HG02588 (cell line): ENCODE data around the gene PAX5.
"Not testable (repeated sequence)": the region's sequence is repeated elsewhere in the genome, so short reads cannot be mapped to it uniquely, and the experiment has no call there.

Experiments used
- ATAC-seq: cut with Tn5 transposase; IDR thresholded peaks from one replicate; pipeline ENCODE4 v1.9.1; 2021; ENCODE audit warnings: mild to moderate bottlenecking, moderate library complexity; ENCODE audit not compliant: unreplicated experiment

PAX5 gene

DNA sequence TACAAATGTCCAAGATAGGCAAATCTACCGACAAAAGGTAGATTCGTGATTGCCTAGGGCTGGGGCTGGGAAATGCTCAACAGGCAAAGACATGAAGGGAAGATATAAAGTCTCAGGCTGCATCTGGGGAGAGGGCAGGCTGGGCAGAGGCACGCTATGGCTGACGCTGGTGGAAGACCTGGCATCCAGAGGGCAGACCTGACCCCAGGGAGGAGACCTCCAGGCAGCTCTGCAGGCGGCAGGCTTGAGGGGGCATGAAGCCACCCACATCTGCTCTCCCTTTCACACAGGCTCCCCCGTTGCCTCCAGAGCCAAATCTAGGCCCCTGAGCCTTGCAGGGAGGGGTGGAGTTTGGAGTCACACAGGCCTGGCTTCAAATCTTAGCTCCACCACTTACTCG, 145.5 kb downstream of the PAX5 start:
- ATAC-seq = no peak

DNA sequence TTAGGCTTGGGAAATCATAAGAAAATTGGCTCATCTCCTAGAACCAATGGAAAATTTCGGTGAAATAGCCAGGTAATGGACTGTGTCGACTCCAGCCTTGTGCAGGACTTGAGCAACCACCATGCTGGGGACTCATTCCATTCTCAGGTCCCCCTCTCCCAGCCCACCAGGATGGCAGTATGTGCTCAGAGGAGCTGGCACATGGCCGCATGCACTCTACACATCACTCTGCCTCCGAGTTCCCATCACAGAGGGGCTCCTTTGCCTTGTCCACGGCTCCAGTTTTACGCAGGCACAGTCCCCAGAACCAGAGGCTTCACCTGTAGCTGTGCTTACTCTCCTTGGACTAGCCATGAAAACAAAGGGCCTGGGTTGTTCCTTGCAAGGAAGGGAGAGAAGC, 149.3 kb downstream of the PAX5 start:
- ATAC-seq = no peak

DNA sequence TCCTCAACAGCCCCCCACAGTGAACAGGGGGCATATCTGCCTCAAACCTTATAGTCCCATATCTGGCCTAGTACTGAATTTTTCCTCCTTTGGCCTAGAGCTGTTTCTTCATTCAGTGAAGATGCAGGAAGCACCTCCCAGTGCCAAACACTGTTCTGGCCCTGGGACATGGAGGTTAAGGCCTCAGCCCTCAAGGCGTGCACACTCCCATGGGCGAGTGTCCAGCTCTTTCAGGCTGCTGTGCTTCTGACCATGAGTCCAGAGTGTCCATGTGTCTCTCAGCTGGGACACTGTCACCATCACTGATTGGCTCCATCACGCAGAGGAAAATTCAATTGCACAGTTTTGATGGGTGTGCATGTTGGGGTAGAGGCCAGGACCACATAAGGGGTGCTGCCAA, 151.5 kb downstream of the PAX5 start:
- no peak for ATAC-seq

DNA sequence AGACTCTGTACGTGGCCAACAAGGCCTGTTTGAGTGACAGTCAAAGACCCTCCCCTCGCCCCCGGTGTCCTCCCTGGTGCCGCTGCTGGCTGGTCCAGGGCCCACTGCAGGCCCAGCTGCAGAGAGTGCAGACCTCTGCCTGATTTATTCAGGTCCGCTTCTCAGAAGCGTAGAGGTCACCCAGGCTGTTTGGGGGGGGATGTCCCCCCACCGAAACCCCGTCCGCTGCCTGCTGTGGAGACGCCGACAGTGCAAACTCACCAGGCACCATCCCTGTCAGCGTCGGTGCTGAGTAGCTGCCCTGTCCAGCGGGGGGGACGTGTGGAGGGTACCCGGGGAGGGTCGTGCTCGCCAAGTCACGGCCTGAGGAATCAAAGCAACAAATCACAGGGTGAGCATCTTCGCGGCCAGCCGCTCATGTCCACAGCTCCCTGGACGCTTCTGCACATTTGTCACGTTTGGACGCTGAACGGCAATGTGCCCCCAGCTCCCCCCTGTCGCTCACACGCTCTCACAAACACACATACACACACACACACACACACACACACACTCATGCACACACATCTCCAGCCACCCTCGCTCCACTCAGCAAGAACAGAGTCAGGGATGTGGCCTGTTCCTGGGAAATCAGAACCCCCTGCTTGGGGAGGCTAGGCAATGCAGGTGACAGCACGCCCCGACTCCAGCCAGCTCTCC, 152.2 kb downstream of the PAX5 start:
- ATAC-seq = no peak

DNA sequence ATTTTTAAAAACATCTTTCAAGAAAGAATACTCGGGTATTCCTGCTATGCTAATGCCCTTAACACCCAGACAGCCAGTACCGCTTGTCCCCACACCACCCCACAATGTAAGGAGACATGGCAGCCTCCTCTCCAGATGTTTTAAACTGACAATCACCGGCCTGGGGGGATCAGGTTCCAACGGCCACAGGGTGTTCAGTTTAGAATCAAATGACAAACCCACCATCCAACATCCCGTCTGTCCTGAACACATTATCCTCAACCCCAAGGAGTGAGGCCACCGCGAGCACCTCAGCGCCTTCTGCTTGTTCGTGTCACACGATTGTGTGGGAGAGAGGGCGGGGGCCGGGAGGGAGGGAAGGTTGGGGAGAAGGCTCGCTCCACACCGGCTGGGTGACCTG, 152.8 kb downstream of the PAX5 start:
- no peak for ATAC-seq

DNA sequence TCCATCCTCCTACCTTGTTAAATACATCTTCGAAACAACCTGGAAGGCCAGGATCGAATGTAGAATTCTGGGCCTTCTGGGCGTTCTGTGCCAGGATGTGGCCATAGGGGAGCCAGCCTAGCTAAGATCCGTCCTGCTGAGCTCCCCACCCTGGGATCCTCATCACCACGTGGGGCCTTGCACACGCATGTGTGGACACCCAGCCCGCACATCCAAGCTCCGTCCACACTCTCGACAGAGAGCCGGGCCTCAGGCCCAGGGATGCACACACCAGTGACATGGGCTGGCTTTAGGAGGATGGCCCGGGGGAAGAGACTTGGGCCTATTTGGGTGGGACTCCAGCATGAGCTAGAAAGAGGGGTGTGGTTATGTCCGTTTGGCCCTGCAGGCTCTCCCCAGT, 154.0 kb downstream of the PAX5 start:
- ATAC-seq = no peak

DNA sequence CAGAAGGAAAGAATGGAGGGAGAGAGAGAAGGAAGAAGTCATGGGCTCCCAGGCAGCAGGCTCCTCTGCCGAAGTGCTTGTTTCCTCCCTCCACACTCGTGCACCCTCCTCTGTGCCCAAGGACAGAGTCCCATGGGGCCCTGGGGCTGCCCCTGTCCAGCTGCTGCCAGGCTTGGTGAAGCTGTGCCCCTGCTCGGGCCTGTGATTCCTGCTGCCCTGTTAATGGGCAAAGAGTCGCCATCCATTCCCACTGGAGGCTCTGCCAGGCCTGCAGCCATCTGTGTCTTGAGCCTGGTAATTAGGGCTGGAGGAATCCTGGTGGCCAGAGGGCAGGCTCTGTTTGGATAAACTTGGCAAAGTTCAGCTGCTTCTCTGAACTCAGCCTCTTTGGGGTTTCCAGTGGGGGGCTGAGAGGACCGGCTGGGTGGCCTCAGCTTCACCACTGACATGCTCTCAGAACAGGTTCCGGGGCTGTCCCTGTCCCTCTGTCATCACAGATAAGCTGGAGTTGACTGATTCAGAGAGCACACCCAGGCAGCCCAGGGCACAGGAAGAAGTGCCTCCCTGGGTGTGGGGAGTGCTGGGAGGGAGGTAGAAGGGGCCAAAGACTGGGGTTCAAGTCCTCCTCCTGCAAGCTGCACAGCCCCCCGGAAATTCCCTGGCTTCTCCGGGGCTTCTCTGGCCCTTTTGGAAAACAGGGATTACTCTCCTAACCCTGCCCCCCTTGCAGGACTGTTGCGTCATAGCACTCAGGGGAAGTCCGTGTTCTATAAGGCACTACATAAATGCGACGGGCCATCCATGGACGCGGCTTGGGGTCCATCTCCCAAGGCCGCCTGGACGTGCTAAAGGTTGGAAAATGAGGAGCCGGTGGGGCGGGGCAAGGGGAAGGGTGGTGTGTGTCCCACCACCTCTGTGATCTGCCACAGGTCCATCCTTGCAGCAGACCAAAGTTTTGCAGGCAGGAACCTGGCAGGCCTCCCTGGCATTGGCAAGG, 154.8 kb downstream of the PAX5 start:
- peak; percentile 74 for ATAC-seq

DNA sequence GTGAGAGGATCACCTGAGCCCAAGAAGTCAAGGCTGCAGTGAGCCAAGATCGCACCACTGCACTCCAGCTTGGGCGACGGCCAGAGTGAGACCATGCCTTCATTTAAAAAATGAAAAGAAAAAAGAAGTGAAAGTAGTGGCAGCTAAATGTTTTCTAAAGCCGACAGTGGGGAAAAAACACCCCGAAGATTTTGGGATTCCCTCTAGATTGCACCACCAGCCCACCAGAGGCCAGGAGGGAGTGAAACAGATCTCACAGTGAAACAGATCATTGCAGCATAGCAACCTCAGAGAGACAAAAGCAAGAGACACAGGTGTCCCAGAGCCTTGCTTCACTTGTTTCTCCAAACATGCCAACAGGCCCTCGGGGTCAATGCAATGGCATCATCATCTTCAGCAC, 156.8 kb downstream of the PAX5 start:
- no peak for ATAC-seq

DNA sequence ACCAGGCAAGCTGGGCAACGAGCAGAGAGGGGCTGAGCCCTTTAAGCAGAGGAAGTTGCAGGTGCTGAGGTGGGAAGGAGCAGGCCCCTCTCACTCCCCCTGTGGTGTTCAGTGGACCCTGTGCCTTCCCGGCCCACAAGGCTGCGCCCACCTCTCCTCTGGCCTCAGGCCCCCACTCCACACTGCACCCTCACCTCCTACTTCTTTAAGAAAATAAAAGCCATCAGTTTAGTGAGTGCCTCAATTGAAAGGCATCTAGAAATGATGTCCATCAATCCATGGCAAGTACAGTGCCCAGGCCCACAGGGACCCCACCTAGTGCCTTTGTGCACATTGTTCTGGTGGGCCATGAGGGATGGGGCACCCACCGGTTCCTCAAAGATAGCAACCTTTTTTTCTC, 158.0 kb downstream of the PAX5 start:
- ATAC-seq = no peak

DNA sequence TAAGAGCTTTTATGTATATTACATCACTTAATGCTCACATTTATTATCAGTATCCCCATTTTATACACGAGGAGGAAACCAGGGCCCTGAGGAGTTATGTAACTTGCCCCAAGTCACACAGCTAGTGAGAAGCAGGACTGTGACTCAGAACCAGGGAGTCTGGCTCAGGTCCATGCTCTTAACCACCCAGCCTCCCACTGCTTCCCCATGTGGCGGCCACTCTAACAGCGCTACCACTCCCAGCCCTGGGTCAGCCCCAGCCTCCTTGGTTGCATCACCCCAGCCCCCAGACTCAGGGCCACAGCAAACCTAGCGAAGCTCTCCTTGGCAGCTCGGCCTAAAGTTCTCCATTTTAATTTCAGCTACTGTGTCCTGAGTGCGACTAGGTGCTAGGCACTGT, 159.1 kb downstream of the PAX5 start:
- ATAC-seq = no peak

DNA sequence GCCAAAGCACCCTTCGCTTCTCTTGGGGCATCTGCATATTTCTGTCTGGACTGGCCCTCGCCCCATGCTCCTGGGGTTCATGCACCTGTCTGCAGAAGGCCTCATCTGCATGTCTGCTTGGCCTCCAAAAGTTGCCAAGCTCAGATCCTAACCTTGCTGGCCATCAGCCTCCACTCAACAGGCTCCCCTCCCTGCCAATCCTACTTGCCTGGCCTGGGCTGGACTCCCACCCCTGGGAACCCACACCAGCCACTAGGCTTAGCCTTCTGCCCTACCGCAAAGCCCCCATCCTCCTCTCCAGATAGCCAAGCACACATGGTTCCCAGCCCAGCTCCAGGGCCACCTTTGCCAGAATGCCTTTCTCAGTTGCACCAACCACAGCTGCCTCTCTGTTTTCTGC, 159.8 kb downstream of the PAX5 start:
- no peak for ATAC-seq

DNA sequence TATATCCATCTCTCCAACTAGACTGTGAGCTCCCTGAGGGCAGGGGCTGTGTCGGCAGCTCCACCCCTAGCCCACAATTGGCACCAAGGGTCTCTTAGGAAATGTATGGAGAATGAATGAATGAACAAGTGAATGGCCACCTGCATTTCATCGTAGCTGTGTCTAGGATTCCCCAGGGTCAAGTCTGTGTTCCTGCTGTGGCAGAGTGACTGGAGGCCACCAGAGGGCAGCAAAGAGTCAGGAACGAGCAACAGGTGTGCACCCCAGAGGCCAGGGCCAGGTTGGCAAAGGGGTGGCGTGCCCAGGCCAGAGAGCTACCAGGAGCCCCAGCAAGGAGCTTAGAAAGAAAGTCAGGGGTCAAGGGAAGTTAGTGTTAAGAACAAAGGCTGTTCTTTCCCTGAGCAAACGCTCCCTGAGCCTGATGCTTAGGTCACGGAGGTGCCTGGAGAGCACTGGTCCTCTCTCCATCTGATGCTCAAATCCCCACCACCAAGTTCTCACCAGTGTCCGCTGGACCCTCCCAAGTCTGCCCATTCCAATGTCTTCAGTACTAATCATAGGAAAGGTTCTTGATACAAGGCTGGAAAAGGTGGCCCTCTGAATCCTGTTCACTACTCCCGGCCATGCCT, 160.7 kb downstream of the PAX5 start:
- ATAC-seq = no peak

DNA sequence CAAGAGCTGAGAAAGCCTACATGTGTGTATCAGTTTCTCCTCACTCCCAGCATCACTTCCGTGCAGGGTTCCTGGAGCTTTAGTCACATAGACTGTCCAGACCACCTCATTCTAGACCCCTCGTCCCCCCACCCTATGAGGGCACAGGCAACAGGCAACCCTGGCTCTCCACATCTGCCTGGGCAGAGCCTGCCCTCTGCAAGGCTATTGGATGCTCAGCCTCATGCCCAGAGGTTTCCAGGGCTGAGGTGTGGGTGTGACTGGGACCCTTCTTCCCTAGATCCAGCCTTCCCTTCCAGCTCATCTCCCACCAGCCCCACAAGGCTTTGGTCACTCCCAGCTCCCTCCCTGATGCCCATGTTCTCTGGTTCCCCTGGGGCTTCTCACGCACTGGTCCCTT, 161.4 kb downstream of the PAX5 start:
- no peak for ATAC-seq

DNA sequence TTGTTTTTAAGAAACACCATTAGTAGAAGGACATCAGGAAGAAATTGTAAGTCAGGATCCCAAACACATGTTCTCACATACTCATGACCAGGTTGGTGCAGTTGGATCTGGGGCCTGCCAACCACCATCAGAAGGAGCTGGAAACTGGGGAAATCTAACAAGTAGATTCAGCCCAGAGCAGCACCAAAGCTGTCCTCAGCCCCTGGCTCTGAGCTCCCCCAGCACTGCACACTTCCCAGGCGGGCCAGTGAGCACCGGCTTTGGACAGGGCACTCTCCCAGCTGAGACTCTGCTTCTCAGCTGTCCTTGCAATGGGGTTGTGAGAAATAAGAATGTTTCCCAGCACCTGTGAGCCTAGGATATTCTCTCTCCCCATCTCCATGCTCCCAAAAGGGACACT, 162.5 kb downstream of the PAX5 start:
- ATAC-seq = no peak

DNA sequence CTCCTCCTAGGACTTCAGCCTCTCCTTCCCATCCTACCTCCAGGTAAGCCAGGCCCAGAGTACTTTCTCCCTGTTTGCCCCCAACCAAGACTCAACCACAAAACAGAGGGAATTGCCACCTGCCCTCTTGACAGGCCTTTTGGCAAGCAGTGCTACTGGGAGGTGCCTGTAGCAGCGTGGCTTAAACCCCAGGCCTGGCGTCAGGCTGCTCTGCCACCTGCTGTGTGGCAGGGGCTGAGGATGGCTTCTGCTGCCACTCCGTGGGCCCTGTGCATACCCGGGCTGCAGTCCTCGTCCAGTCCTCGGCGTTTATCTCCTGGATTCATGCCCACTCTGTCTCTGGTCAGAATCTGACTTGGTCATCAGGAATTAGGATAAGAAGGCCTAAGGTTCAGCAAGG, 163.1 kb downstream of the PAX5 start:
- no peak for ATAC-seq

DNA sequence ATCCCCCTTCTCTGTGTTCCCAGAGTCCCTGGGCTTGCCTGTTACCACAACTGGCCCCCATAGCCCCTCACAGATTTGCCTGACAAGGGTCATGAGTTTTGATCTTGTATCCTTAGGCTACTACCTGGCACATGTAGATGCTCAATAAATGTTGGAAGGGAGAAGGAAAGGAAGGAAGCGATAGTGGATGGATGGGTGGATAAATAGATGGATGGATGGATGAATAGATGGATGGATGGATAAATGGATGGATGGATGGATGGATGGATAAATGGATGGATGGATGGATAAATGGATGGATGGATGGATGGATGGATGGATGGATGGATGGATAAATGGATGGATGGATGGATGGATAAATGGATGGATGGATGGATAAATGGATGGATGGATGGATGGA, 164.5 kb downstream of the PAX5 start:
- ATAC-seq = not testable (repeated sequence)

DNA sequence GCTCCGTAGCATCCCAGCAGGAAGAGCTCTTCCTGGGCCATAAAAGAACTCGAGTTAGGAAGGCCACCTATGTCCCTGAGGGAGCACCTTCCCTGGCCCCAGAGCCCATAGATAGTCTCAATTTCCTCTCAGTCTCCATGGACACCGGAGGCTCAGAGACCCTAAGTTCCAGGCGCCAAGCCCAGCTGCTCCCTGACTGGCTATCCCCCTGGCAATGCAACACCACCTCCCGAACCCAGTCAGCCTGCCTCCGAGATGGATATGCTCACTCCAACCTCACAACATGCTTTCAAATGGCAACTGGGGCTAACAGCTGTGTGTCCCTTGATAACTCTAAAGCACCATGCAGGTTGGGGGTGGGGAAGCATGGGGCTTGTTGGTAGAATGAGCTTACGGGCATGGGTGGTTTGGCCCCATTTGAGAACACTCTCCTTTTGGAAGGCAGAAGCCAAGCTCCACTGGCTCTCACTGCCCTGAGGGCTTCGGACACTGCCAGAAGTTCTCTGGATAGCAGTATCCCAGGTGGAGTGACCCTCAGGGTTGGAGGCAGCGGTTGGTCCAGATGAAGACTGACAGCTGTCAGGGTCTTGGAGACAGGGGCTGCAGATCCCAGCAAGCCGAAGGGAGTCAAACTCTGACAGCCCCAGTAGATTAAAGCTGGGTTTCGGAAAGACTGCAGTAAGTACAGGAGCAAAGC, 165.3 kb downstream of the PAX5 start:
- ATAC-seq = no peak

DNA sequence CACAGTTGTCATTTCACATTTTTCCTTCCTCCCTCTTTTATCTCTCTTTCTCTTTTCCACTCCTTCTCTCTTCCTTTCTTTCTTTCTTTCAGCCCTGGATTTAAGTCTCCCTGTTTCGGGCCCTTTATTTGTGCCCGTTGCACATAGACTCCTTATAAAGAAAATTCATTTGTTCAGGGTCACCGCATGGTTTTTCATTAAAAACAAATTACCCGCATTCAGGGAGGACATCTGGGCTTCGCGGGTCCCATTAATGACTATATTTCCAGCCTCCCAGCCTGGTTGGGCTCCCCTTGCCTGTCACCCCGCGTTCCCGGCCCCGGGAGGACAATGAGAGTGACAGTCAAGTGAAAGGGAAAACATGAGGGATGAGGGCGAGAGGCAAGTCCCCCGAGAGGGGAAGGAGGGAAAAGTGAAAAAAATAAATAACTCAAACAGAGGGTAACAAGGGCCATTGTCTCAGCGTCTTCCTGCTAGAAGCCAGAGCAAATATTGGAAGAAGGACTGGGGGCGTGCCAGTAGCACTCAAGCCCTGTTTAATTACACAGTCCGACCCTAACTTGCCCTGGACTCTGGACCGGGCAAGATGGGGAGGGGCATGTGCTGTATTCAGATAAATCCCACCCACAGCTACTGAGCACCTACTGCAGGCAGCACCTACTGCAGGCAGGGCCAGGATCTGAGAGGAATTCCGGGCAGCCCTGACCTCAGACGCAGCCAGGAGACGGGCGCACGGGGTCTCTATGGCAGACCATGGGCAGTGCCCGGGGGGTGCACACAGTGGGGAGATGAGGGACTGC, 166.2 kb downstream of the PAX5 start:
- ATAC-seq = no peak

DNA sequence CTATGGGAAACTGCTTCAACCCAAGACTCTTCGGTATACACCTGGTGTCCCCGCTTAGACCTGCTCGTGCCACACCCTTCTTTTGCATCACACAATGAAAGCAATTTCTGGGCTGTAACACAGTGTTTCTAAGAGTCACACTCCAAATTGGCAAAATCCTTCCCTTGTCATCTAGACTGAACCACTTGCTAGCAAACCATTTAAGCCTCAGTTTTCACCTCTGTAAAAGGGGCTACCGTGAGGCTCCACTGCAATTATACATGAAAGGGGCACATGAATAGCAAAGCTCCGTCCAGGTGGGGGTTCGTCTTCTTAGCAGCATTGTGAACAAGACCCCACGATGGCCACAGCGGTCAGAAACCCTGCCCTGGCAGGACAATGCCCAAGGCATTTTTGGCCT, 166.8 kb downstream of the PAX5 start:
- ATAC-seq = no peak

DNA sequence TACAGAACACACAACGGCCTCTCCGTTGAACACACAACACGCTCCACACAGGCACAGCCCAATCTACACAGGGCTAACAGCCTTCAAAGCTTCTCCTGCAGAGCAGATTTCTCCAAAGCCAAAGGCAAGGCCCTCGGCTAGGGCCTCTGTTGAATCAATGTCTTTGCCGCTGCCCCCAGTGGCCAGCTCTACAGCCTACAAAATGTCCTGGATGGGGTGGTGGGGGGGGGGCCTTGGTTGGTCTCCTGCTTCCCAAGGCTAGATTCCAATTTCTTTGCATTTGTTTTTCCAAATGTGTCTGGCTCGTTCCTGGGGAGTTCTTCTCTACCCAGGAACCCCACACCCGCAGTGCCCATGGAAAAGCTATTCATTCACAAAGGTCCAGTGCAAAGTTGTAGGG, 167.2 kb downstream of the PAX5 start:
- no peak for ATAC-seq
